ENCODE measurements around the gene AADACL2.
"Not testable (repeated sequence)": the region's sequence is repeated elsewhere in the genome, so short reads cannot be mapped to it uniquely, and the experiment has no call there.

AADACL2 gene

DNA sequence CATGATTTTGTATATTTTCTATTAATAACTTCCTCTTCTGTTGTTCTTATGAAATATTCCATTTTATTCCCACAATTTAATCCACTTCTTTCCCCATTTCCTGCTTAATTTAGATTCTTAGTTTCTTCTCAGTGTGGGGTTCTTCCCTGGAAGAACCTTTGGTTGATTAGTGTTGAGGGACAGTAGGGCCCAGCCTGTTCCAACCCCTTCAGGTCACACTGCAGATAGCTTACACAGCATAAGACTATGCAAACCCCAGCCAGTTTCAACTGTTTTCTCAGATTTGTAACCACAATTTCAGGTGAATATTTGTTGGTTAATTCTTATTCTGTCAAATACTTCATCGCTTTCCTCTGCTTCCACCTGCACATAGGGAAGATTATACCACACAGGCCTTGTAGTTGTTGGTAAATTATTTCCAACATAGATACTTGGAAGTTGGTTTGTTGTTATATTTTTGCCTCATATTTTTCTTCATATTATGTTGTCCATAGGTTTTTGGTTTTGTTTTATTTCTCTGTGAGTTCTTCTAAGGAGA is 34.7 kb downstream of the AADACL2 start:
- DNase-seq: no peak

DNA sequence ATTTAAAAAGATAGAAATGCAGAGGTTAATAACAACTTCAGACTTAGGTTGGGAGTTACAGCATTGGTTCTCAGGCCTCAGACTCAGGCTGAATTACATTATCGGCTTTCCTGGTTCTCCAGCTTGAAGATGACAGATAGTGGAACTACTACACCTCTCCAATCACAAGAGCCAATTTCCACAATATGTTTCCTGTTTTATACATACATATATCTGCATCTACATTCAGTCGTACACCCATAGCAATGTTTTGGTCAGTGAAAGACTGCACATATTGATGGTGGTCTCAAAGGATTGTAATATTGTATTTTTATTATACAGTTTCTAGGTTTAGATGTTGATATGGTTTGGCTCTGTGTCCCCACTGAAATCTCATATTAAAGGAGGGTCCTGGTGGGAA is 35.4 kb downstream of the AADACL2 start:
- no peak for DNase-seq

DNA sequence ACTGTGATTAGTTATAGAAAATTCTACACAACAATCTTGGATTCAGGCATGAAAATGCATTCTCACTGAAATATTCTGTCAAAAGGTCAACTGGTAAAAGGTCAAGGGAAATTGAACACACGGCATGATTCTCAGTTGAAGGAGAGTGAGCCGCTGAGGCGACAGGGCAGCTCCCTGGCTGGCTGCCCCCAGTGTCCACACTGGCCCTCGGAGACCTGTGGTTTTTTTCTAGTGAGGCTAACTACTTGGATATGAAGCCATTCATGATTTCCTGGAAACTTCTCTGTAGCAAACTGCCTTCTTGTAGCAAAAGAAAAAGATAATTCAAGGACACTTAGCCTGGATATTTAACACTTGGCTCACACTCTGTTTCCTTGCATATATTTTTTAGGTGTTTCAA is 37.2 kb downstream of the AADACL2 start:
- DNase-seq: no peak

DNA sequence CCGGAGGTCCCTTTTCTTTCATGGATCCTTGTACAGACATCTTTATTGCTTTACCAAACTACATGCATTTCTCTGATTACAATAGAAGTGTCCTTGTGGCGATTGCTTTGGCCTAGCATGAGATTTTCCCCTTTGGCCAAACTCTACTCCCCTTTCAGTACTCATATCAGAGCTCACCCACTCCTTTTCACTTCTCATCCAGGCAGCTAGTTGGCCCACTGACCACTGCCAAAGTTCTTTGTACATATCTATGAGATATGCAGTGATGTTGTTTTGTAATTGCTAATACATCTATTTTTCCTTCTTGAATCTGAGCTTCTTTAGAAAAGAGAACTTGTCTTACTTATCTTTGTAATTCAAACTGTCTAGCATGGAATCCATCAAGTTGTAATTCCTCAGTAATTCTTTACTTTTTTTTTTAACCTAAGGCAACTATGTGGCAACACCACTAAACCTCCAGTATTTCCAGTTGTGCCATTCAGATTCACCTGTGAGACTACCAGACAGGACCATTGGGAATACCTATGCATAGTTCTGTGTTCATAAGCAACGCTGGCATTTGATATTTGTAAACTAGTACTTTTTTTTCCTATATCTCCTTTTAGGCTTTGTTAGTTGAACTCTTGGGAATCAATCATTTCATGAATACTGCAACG is 39.2 kb downstream of the AADACL2 start:
- no peak for DNase-seq

DNA sequence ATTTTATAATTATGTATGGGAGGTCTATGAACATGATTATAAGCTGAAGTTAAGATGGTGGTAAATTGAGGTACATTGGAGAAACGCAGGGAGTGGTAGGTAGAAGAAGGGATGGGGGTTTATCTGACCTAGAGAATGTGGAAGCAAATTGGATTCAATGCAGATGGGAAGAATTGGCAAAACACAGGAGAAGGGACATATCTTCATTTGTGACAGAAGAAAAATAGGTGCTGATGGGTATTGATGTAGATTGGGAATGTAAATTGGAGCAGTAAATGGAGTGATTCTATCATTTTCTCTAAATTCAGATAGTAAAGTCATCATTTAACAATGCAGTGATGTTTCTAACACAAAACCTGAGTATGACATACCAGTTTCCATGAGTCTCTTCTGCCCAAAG is 40.5 kb downstream of the AADACL2 start:
- no peak for DNase-seq

DNA sequence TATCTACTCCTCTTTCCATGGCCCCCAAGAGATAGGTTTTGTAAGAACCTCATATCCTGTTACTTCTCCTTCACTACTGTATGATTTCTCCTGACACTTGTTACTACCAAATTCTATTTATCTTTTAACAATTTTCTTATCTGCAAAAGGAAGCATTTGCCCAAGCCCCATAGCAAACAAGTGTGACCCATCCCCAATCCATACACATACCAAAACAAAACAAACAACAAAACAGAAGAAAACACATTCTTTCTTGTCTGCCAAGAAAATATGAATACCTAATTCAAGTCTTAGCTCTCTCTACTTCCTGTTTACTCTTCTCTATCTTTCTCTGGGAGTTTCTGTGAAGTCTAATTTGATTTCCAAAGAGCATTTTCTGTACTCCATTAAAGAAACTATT is 41.2 kb downstream of the AADACL2 start:
- DNase-seq: no peak

DNA sequence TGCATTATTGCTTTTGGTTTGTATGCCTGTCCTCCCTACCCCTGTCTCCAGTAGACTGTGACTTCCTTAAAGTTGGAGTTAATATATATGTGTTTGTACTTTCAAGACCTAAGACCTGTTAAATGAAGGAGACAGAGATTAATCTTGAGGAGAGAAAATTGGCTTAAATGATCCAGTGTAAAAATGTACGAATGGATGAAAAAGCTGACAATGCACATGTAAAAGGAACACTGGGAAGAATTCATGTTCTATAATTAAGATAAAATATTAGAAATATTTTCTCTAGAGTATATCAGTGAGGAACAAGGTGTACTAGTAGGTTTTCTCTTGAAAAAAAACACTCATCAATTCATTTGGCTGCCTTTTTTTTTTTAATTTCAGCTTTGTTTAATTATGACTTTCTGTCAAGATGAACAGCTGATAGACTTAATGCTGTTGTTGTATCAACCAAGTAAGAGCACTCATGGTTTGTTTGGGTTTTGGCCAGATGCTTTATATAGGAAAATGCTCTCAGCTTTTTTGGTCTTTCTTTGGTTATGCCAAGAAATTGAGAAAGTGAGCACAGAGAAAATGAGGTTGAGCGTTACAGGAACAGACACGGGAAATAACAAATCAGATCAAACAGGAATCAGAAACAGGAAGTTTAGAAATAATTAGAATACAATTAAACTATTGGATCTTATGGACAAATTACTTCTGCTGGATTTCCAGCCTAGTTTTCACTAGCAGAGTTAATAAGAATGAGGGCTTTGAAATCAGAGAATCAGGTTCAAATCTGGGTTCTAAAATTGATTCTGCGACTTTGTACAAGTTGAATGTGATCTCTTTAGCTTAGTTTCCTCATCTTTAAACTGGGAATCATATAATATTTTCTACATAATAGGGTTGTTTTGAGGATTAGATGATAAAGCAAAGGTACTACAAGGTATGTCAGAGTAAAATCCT is 41.9 kb downstream of the AADACL2 start:
- DNase-seq: no peak

DNA sequence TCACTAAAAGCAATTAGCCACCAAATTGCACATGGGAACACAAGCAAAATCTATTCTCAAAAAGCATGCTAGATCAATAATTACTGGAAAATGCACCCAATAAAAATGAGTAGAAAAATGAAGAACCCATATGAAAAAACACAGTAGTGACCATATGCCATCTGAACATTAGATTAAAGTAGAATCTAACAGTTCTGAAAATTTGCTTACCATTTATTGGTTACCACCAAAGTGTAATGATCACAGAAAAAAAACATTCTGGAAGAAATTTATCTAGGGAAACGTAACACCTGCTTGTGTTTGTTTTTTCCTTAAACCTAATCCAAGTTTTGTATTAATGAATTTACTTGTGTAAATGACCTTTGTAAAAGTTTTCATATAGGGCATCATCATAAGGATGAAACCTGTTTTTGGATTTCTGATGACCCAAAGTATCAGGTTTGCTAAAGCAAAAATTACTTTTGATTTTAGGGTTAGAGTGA is 42.6 kb downstream of the AADACL2 start:
- DNase-seq: no peak

DNA sequence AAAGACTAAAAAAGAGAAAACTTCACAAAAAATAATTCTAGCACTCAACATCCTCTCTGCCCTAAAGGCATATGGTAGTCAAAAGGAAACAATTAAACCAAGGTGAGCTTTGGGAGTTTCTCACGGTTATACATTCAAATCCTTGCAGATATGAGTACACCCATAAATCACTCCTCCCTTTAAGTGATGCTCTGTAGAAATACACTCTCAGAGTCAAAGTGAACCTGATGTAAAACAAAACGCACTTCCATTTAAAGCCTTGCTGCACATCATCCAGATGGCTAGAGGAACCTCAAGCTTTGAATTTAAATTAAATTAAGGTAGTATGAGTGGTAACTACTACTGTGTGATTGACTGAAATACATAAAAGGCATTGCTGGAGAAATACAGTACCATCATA is 44.2 kb downstream of the AADACL2 start:
- no peak for DNase-seq

DNA sequence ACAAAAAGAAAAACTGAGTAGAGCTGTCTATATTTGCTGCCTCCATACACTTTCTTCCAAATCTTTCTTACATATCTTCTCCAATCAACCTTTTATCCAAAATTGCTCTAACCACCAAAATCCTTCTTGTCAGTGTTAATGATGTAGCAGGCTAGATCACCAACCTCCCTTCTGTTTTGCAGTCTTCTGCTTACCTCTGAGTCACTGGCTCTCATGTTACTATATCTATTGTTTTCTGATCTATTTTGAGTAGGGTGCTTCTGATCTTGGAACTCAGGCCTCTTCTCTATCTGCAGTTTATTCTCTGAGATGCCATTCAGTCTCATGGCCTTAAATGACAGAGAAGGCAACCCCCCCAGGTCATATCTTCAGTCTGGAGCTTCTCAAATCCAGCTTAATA is 53.9 kb downstream of the AADACL2 start:
- no peak for DNase-seq

DNA sequence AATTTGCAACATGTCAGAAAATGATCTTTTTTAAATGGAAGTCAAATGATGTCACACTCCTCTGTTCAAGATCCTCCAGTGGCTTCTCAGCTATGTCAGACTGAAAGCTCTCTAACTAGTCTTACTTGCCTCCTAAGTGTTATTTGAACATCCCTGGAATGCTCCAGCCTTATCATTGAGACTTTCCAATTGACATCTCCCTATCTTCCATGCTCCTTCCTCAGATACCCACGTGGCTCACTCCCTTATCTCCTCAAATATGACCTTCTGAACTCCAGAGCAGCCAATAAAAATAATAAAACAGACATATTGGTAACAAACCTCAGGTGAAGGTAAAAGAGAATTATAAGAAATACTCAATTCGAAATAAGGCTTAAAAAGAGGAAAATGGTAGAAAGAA is 54.7 kb downstream of the AADACL2 start:
- DNase-seq: no peak

DNA sequence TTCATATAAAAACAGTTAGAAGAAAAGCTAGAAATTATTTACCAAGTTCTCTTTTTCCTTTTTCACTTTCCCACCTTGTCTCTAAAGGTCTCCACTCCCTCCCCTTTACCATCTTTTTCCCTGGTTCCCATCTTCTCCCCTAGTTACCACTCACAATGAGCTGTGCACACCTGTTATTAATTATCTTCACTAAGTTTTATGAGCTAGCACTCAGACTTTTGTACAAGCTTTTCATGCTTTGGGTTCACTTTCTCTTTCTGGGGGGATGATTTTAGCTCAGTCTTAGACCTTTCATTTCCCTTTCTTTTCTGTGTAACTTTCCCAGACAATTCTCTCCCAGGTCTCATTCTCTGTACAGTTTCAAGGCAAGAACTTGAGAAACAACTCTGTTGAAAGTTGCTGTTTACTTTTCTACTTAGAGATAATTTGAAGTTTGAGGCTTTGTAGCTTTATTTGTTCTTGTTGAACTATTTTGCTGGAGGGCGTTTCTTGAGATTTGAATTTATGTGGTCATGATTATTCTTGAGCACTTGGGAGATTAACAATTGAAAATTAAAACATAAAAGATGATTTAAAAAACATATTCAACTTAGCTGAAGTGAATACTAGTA is 56.2 kb downstream of the AADACL2 start:
- no peak for DNase-seq

DNA sequence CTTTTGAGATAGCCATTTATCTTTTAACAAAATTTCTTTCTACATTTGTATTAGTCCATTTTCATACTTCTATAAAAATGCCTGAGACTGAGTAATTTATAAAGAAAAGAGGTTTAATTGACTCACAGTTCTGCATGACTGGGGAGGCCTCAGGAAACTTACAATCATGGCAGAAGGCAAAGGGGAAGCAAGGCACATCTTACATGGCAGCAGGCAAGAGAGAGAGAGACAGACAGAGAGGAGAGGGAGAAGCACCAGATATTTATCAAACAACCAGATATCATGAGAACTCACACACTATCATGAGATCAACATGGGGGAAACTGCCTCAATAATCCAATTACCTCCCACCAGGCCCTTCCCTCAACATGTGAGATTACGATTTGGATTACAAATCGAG is 57.0 kb downstream of the AADACL2 start:
- not testable (repeated sequence) for DNase-seq

DNA sequence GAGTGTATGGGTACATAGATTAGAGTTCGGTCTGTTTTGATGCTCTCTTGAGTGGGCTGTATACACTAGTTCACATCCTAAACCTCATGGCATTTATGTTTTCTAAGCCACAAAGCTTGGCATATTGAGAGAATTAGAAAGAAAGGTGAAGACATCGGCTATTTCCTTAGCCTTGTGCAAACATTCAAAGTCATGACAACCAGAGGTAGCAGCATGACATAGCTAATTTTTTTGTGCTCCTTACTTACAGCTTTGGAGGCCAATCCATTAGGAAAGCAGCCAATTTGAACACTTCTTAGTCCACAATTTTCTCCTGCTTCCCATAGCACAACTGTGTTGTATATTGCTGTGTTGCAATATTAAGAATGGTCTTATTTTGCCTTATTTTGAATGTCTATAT is 58.7 kb downstream of the AADACL2 start:
- DNase-seq: no peak

DNA sequence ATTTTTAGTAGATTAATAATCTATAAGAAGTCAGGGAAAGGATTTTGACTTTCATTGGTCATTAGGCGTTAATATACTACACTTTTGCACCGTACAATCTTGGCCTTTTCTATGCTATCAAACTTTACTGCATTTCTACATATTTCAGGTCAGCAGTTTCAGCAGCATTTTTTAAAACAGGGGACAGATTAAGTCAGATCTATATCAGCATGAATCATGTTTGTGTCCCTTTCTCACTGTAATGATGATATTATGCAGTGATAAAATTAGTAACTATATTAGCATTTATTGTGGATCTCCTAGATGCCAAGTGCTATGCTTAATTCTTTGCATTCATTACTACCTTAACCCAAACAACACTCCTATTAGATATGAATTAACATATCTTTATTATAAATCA is 59.9 kb downstream of the AADACL2 start:
- DNase-seq: no peak

DNA sequence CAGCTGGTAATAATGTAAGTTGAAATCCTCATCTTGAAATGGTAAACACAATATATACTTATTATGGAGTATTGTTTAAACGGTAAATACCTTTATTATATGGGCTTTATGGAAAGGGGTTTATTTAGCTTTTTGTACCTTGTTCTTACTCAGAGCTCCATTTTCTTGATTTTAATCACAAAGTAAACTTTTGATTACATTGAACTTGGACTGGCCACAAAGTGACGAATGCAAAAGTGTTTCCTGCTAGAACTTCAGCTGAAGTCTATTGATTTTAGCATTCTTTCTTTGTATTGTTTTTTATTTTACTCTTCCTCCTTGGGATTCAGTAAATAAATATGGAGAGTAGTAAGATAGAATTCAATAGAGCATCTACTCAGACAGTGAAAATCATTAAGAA is 60.4 kb downstream of the AADACL2 start:
- DNase-seq: no peak

DNA sequence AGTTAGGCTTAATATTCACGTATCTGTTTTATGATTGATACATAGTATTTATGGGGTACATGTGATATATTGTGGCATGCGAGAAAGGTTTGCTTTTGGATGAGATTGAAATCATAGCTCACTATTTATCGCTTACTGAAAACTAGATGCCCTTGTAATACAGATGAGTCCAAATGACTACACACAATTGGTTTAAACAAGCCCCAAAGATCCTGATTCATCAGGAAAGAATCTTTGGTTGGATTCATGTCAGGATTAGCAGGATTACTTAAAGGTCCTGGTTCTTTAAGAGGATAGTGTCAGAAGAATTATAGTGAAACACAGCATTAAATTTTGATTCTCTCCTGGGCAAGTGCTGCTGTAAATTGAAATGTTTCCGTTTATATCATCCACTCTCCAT is 61.5 kb downstream of the AADACL2 start:
- no peak for DNase-seq

DNA sequence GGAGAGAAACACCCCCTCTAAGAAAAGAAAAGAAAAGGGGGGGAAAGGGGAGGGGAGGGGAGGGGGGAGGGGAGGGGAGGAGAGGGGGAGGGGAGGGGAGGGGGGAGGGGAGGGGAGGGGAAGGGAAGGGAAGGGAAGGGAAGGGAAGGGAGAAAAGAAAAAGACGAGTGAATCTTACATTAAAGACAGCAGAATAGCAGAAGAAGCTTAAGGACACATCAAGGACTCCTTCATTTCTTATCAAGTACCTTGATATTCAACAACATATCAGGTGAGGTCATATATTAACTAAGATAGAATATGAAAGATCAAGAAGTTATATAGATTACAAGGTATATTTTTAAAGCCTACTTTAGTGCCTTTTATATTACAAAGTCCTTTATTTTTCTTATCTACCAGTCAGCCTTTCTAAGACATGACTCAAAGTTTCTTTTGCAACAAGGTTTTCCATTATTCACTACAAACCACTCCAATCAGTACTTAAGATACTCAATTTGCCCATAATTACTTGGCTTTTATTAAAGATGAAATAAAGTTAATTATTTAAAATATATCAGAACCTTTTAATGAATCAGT is 62.5 kb downstream of the AADACL2 start:
- no peak for DNase-seq

DNA sequence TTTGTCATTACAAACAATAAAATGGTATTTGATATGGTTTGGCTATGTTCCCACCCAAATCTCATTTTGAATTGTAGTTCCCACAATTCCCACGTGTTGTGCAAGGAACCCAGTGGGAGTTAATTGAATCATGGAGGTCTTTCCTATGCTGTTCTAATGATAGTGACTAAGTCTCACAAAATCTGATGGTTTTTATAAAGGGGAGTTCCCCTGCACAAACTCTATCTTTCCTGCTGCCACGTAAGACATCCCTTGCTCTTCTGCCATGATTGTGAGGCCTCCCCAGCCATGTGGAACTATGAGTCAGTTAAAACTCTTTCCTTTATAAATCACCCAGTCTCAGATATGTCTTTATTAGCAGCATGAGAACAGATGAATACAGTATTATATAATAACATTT is 64.7 kb downstream of the AADACL2 start:
- no peak for DNase-seq

DNA sequence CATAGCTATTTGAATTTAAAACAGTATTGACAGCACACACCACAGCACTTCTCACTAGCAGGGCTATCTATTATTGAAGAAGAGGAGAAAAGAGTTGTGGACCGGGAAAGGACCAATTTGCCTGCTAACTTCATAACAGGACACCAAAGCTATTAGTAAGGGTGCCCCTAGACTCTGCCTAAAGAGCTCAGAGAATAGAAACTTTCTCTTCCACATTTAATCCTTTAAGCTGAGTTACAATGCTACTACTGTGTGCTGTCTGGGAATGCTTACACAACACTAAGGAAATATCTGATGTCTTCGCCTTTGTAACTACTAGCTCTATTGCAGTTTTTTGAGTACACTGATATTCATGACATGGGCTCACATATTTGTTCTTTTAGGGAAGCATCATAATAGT is 66.7 kb downstream of the AADACL2 start:
- no peak for DNase-seq

DNA sequence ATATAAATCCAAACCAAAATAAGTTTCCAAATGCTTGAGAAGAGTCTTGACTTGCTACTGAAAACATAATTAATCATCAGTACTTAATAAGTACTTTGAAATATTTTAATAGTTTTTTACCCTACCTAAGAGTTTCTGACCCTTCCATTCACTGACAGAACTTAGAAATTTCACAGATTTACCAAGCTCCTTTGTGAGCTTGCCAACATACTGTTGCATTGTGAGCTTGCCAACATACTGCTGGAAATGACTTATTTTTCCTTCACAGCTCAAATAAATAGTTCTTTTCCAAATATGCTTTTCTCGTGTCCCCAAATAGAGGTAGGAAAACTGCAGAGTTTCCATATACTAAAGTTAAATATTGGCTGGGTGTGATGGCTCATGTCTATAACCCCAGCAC is 70.5 kb downstream of the AADACL2 start:
- no peak for DNase-seq

DNA sequence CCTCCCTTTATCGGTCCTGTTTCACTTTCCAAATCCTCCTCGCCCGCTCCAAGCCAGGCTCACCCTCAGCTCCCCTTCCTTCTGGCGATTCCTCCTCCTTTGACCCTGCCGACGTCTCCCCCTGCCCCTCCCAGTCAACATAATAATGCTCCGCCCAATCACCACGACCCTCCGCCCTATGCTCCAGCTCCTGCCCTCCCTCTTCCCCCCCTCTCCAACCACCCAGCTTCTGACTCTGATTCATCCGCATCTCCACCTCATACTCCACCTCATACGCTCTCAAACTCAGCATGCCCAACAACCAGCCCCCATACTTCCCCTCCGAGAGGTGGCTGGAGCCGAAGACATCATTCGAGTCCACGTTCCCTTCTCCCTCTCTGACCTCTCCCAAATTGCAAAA is 73.1 kb downstream of the AADACL2 start:
- DNase-seq: no peak
